Measurements from ENCODE around the gene FBXW11.
"Not testable (repeated sequence)": the region's sequence is repeated elsewhere in the genome, so short reads cannot be mapped to it uniquely, and the experiment has no call there.

The FBXW11 gene

DNA sequence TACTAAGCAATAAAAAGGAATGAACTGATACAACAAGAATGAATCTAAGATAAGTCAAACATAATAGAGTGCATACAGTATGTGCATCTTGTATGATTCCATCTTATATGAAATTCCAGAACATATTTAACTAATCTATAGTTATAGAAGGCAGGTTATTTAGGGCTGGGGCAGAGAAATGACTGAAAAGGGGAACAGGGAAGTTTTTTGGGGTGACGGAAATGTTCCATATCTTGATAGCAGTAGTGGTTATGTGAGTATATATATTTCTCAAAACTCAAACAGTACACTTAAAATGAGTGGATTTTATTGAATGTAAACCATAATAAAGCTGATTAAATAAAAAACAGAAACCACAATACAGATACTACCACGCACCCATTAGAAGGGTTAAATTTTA is 24.6 kb downstream of the FBXW11 start:
- DNase-seq (ENCODE audit: low spot score), result no peak

DNA sequence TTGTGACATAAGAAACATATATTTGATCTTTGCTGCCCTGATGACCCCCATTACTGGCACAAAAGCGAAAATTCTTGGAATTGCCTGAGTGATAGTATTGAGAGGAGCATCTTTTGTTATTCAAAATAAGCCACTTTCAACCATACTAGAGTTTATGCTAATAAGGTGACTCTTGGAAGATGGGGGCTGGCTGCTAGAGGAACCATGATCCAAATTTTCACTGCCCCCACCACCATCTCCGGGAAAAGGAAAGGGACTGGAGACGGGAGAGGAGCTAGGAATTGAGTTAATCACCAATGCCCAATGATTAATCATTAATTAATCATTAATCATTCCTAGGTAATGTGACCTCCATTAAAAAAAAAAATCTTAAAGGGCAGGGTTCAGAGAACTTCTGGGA is 25.6 kb downstream of the FBXW11 start:
- no peak for DNase-seq (ENCODE audit: low spot score)

- DNase-seq (ENCODE audit: low spot score), result no peak
Observed at GRCh38 chr5:171979606-171980005, 26.8 kb downstream of the FBXW11 start.

DNA sequence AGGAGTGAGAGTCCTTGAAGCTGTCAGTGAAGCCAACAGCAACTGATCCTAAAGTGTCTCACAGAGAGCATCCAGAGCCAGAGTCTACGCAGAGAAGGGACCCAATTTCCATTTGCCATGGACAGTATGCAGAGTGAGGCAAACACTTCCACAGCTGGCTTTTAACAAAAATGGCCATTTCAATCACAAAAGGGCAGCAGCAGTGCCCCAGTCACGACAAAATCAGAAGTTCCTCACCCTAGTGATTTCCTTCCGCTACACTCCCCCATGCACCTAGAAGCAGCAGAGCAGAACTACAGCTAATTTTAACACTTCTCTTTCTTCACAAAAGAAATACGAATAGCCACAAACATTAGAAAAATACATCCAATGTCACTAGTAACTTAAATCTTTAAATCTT is 27.9 kb downstream of the FBXW11 start:
- no peak for DNase-seq (ENCODE audit: low spot score)

GRCh38 chr5:171978016-171978415 is 28.4 kb downstream of the FBXW11 start:
- no peak for DNase-seq (ENCODE audit: low spot score)

DNA sequence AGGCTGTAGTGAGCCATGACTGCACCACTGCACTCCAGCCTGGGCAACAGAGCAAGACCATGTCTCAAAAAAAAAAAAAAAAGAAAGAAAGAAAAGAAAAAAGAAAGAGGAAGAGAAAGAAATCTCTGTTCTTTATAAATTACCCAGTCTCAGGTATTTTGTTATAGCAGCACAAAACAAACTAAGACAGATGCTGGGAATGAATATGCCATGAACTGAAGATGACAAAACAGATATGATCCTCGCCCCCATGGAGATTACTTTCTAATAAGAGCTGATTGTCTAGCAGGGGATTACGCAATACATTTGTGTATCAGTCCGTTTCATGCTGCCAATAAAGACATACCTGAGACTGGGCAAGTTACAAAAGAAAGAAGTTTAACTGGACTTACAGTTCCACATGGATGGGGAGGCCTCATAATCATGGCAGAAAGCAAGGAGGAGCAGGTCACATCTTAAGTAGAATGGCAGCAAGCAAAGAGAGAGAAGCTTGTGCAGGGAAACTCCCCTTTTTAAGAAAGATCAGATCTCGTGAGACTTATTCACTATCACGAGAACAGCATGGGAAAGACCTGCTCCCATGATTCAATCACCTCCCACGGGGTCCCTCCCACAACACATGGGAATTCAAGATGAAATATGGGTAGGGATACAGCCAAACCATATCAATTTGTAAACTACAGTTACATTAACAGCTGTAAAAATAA is 29.0 kb downstream of the FBXW11 start:
- not testable (repeated sequence) for DNase-seq (ENCODE audit: low spot score)

- DNase-seq (ENCODE audit: low spot score), result no peak
Observed at GRCh38 chr5:171975877-171976667, 30.4 kb downstream of the FBXW11 start.

- DNase-seq (ENCODE audit: low spot score), result no peak
Observed at GRCh38 chr5:171975262-171975876, 31.1 kb downstream of the FBXW11 start.

DNA sequence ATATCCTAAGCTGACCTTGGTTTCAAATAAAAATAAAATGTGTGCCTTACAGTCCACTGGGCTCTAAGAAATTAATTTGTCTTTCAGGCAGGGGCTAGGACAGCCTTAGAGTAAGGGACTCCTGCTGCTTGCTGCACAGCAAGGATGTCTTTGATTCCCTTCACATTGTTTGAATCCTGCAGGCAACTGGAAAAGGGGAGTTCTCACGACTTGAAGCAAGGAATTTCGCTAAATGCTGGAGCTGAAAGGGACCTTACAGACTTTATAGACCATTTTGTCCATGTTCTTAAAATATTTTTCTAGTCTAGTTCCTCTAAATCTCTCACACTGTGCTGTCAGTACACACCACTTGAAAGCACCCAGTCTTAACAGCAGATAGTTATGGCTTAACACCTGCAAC is 35.6 kb downstream of the FBXW11 start:
- no peak for DNase-seq (ENCODE audit: low spot score)

DNA sequence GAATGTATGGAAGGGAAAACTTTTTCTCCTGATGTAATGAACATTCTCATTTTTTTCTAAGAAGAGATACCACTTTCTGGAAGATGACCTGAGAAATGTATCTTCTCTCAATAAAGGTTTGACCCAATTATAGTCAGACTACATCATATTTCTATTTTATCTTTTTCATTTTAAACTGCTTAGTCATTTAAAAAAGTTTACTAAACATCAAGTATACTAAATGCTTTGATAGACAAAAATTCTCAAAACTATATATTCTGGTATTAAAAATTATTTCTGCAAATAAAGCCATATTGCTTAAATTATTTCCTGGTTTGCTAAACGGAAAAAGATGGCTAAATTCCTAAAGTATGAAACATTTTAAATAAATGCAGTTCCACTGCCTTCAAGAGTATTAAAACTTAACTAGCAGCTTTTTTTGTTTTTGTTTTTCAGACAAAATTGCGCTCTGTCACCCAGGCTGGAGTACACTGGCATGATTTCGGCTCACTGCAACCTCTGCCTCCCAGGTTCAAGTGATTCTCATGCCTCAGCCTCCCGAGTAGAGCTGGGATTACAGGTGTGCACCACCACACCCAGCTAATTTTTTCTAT is 37.1 kb downstream of the FBXW11 start:
- DNase-seq (ENCODE audit: low spot score), result no peak

GRCh38 chr5:171968531-171968930 is 37.9 kb downstream of the FBXW11 start:
- no peak for DNase-seq (ENCODE audit: low spot score)

DNA sequence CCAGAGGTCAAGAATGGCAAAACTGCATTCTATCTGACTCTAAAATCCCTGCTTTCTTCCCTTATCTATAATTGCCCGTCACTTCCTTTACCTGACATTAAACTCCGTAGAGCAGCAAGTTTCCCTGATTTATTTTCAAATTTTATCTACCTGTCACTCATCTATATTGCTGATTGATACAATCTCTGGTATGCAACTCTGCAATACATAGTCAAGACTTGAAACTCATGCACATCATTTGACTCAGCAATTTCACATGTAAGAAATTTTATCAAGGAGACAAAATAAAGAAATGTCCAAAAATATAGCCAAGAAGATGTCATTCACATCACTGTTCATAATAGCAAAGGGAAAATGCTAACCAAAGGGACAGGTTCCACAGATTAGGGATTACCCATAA is 39.5 kb downstream of the FBXW11 start:
- DNase-seq (ENCODE audit: low spot score), result no peak

GRCh38 chr5:171966270-171966669 is 40.2 kb downstream of the FBXW11 start:
- no peak for DNase-seq (ENCODE audit: low spot score)

GRCh38 chr5:171965745-171966144 is 40.7 kb downstream of the FBXW11 start:
- no peak for DNase-seq (ENCODE audit: low spot score)

GRCh38 chr5:171963416-171963815 is 43.0 kb downstream of the FBXW11 start:
- DNase-seq (ENCODE audit: low spot score), result no peak

DNA sequence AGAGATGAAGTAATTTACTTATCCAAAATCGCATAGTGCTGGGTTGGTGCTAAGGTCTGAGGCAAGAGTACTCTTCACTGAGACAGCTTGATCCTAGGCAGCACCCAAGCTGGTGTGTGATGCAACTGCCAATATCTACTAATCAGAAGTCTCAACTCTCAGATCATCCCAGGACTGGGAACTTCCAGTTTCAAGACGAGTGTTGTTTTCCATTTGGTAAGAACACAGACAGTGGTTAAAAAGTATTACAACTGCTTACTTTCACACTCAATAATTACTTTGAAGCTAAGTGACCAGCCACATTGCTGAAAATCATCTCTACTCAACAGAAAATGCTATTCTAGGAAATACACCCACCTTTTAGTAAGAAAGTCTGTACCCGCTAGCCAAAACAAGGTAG is 45.3 kb downstream of the FBXW11 start:
- no peak for DNase-seq (ENCODE audit: low spot score)

- no peak for DNase-seq (ENCODE audit: low spot score)
Observed at GRCh38 chr5:171957591-171958251, 48.7 kb downstream of the FBXW11 start.

DNA sequence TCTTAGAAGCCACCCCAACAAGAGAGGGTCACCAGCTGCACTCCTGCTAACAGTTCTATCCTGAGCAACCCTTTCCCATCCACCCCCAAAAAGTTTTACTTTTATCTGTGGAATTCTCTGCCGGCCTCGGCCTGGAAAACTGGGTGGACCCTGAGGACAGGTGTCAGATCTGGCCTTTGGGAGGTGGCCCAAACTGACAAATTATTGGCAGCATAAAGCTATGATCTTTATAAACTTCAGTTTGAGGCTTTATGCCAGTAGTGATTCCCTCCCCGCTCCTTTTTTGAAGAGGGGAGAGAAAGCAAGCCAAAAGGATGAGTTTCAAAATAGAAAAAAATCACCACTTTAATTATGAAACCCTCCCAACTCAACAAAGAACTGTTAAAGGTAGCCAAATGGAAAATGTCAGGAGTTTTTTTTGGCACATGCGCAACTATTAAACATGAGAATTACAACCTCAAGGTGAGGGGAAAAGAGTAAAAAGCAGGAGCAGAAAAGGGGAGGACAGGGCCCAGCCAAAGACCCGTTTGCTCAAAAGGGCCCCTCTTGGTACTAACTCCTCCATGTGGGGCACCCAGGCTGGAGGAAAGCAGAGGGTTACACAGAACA is 49.4 kb downstream of the FBXW11 start:
- DNase-seq (ENCODE audit: low spot score), result no peak

GRCh38 chr5:171956314-171956713 is 50.1 kb downstream of the FBXW11 start:
- DNase-seq (ENCODE audit: low spot score), result no peak

DNA sequence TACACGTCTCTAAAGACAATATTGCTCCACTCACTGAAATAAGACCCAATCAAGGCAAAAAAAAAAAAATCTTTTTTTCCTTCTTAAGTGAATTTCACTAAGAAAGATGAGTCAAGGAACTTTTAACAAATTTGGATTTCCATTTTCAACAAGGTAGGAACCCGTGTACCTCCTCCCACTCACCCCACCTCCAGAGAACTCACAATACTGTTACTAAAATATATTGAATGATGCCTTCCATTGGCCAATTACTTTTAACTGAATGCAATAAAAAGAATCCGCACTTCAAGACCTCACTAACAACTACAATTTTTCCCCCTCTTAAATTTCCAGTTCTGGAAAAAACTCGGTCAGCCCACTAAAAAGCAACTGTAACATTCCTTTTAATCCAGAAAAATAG is 50.7 kb downstream of the FBXW11 start:
- no peak for DNase-seq (ENCODE audit: low spot score)

- DNase-seq (ENCODE audit: low spot score), result no peak
Observed at GRCh38 chr5:171954721-171955120, 51.7 kb downstream of the FBXW11 start.
